ENCODE data around the gene CORO2A. TPM values are rescaled to one million over a fixed set of nuclear protein-coding genes. Genes with fewer than 3 reads are reported as not detected.

The CORO2A gene
- total and polyA plus RNA-seq, 2 donors (not counting 3 experiments of a cell fraction or from before 2014, with no cell fraction given): 0.35 to 0.53 TPM

GRCh38 chr9:98109052-98109451 lies 83.4 kb downstream of the CORO2A start:
- H3K36me3 ChIP-seq (ENCODE audit: control insufficient read depth in 2 of 2, extremely low read depth in 1 of 2, insufficient read depth in 2 of 2, low read length in 2 of 2): no peaks in the 10 kb centered on the region
- H3K9me1 ChIP-seq (replicated peaks; ENCODE audit: control insufficient read depth, extremely low read depth, insufficient read depth, low read length): no peaks in the 10 kb centered on the region
- intact Hi-C loops (cut with micrococcal nuclease): no loop called here
- H3K4me1 ChIP-seq (ENCODE audit: control insufficient read depth, extremely low read depth, insufficient read depth, low read length): no peaks in the 10 kb centered on the region
- DNase-seq (ENCODE audit: low read depth, low spot score) (no peak), FAIRE-seq (no peak)
- H3K27ac ChIP-seq (ENCODE audit: insufficient read depth, low read depth, low read length): no peak overlapping the region
- H4K20me1 ChIP-seq (replicated peaks; ENCODE audit: control insufficient read depth, extremely low read depth, insufficient read depth, low read length): no peaks in the 10 kb centered on the region
- H3K27me3 ChIP-seq (ENCODE audit: control insufficient read depth in 2 of 2, insufficient read depth in 2 of 2, low read length in 2 of 2): no peaks in the 10 kb centered on the region
- no peak overlapping the region for H3K9ac ChIP-seq (replicated peaks; ENCODE audit: extremely low read depth, insufficient read depth, low read length)
- no peak overlapping the region for H2AFZ ChIP-seq (ENCODE audit: low read depth, low read length)
- no peak overlapping the region for H3K4me2 ChIP-seq (ENCODE audit: insufficient read depth, low read length)
- H3K79me2 ChIP-seq (ENCODE audit: control insufficient read depth, insufficient read depth, low read length): no peaks in the 10 kb centered on the region
- dilution Hi-C loops (cut with MboI; ENCODE audit: extremely low pct_ligation_motif_present, low sequenced_read_pairs): no loop called here
- POLR2A ChIA-PET: no interaction called here
- CTCF ChIA-PET: no interaction called here
- no TSS peak for BruUV-seq (replicated peaks)
- no peak overlapping the region for H3K4me3 ChIP-seq (replicated peaks in 1 of 3; ENCODE audit: insufficient read depth in 1 of 3, low read depth in 1 of 3, low read length in 3 of 3)
- H3K9me3 ChIP-seq (replicated peaks; ENCODE audit: control insufficient read depth, insufficient read depth, low read length): no peaks in the 10 kb centered on the region
- no peak for TF ChIP-seq FOS (IDR thresholded peaks at IDR 0.05; ENCODE audit: borderline replicate concordance, insufficient read depth, low read length)
- TF ChIP-seq EZH2 (IDR thresholded peaks at IDR 0.05; ENCODE audit: borderline replicate concordance, low read depth, low read length, severe bottlenecking): no peak
- TF ChIP-seq CTCF (IDR thresholded peaks at IDR 0.05; ENCODE audit: extremely low read depth in 1 of 2, insufficient read depth in 1 of 2, low read depth in 1 of 2, low read length in 2 of 2): no peak
- no peak for TF ChIP-seq GATA2 (IDR thresholded peaks at IDR 0.05; ENCODE audit: insufficient read depth, insufficient read length, low read depth, low read length)
- no peak for TF ChIP-seq POLR2AphosphoS5 (IDR thresholded peaks at IDR 0.05; ENCODE audit: insufficient read depth, low read depth, low read length)
- no peak for TF ChIP-seq MYC (IDR thresholded peaks at IDR 0.05; ENCODE audit: low read depth, low read length)
- TF ChIP-seq POLR2A (IDR thresholded peaks at IDR 0.05; ENCODE audit: low read depth, low read length): no peak
- no peak for TF ChIP-seq JUN (IDR thresholded peaks at IDR 0.05; ENCODE audit: borderline replicate concordance, insufficient read depth, insufficient read length, low read depth)
- TF ChIP-seq MAX (IDR thresholded peaks at IDR 0.05; ENCODE audit: insufficient read depth, insufficient read length): no peak
